Measurements from ENCODE around the gene SFTPD.
"Not testable (repeated sequence)": the region's sequence is repeated elsewhere in the genome, so short reads cannot be mapped to it uniquely, and the experiment has no call there.

SFTPD gene

DNA sequence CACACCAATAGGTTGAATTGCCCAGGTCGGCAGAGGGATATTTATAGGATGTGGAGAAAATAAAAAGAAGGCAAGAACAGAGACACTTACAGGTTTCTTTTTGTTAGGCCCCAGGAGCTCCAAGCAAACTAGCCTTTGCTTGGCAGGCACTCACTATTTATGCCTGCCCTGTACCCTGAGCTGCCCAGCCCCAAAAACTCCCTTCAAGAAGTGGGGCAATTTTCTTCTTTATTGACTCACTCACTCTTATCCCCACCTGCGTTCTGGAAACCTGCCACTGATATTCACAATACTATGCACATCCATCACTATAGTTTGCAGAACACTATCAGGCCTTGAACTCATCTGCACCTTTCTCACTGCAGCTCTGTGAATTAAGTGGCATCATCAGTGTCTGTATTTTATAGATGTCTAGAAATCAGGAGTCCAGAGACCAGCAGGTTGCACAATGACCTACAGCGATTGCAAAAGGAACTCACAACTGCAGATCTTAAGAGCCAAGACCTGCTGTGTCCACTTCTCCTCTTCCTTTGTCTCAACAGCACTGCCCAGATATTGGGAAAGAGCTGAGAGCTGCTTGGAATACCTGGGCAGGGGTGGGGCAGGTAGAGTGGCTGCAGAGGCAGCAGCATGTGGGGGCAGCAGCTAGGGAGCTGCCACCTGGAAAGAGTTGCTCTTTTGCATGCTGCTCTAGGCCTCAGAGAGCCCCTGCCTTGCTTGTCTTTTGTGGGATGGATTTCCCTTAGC, at the start of gene SFTPD:
SFTPD (minus strand) TSS at position 130 of the 747 bp plus-strand sequence. CDS start 2,446 bp downstream, outside the sequence.
- DNase-seq, result no peak

DNA sequence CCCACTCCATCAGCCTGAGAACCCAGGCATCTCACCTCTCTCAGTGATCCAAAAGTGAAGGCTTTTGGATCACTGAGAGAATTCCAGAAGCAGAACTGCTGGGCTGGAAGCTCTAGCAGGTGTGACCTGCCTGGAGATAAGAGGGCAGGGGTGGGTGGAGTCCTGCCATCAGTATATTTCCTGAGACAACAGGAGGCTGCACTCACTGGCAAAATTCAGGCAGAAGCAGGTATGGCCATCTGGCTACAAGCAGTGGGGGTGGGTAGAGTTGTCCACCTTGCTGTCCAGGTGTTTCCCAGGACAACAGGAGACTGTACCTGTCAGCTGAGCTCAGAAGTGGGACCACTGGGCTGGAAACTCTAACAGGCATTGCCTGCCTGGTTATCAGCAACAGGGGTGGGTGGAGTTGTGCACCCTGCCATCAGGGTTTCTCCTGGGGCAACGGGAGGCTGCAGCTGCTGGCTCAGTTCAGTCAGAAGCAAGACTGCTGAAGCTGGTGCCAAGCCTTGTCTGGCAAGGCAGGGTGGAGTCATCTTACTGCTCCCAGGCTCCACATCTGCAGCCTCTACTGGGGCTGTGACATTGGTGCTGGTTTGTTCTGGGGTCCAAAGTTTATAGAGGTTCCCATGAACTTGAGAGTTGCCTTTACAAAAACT, 47.2 kb upstream of the SFTPD start:
- DNase-seq, result no peak

DNA sequence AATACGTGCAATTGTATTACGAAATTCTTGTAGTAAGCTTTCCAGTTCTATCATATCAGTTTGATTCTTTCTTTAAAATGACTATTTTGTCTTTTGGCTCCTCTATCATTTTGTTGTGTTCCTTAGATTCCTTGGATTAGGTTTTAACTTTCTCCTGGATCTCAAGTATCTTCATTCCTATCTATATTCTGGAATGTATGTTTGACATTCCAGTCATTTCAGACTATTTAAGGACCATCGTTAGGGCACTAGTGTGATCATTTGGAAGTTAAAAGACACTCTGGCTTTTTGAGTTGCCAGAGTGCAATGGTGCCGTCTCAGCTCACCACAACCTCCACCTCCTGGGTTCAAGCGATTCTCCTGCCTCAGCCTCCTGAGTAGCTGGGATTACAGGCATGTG, 45.7 kb upstream of the SFTPD start:
- no peak for DNase-seq

DNA sequence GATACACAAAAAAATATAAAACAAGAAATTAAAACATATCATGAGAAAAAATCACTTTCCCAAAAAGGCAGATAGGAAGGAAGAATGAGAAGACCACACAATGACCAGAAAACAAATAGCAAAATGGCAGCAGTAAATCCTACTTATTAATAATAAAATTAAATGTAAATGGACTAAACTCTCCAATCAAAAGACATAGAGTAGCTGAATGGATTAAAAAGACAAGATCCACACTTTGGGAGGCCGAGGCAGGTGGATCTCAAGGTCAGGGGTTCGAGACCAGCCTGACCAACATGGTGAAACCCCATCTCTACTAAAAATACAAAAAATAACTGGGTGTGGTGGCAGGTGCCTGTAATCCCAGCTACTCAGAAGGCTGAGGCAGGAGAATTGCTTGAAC, 39.3 kb upstream of the SFTPD start:
- DNase-seq, result not testable (repeated sequence)

DNA sequence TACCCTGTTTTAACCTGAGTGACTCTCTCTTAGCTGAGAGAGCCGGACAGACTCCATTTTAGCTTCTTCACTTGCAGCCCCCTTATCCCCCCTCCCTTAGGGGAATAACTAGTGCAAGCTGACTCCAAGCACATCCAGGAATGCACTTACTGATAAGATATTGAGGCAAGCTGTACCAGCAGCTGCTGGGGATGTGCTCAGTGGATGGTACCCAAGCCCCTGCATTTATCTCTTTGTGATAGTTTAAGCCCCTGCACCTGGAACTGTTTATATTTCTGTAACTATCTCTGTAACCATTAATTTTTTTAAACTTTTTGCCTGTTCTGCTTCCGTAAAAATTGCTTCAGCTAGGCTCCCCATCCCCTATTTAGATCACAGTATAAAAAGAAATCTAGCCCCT, 37.8 kb upstream of the SFTPD start:
- not testable (repeated sequence) for DNase-seq

DNA sequence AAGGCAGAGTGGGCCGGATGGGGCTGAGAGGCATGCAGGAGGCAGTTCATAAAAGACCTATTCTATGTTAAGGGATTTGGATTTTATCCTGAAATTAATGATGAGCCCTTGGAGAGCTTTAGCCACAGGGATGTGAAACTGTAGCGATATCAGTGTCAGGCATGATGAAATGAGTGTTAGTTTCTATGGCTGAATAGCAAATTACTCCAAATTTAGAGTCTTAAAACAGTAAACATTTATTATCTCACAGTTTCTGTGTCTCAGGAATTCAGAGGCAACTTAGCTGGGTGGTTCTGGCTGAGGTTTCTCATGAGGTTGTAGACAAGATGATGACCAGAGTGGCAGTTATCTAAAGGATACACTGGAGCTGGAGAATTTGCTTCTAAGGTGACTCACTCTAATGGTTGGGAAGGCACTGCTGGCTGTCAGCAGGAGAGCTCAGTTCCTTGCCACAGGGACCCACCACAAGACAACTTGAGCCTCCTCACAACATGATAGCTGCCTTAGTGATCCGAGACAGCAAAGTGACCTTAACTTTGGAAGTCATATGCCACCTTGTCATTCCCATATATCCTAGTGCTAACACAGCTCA, 36.7 kb upstream of the SFTPD start:
- DNase-seq, result no peak

DNA sequence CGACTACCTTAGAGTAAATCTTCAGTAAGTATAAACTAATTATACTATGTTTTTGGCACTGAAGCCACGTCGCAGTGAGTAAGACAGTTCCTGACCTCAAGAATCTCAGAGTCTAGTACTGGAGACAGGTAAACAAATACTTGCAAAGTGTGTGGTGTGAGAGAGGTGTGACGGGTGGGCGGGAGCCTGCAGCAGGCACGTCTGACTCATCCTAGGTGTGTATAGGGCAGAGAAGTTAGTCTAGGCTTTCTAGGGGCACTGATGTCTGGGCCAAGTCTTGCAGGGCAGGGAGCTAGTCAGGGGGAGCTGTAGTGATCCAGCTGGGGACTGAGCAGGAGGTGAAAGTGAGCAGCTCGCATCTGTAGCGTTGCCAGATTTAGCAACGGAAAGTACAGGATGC, 35.9 kb upstream of the SFTPD start:
- no peak for DNase-seq

DNA sequence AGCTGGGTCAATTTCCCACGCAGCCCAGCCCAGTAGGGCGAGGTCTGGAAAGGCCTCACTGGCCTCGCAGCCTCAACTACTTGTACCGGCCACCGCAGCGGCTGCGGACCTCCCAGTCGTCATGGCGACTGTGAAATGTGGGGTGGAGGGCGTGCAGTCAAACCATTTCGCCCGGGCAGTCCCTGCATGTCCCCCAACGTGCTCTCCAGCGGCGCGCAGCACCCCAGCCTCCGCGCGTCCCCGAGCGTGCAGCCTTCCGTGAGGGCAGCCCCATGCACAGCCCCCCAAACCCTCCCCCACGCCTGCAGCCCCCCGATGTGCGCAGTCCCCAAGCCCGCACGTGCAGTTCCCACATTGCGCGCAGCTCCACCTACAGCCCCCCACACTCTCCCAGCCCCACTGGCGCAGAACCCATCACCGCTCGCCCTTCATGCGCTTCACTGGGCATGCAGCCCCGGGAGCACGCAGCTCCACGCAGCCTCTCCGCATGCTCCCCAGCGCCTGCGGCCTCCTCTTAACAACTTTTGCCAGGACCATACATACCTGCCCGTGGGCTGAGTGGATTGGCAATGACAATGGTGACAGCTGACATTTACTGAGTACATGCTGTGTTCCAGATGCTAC, 34.5 kb upstream of the SFTPD start:
- no peak for DNase-seq

DNA sequence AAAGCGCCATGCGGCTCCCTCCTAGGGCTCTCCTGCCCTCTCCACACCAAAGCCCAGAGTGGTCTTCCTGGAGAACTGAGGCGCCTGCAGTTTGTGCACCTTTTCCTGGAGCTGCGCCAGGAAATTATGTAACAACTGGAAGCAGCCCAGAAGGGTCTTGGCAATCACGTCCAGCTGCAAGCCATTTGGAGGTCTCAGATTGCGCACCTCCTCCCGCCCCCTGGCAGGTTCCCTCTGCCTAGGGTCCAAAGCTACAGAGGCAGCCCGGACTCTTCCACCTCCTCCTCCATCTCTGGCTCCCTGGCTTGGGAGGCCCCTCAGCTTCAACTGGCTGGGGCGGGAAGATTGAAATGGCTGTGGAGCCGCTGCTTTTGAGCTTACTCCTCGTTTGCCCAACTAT, 34.0 kb upstream of the SFTPD start:
- DNase-seq, result peak; percentile 72

DNA sequence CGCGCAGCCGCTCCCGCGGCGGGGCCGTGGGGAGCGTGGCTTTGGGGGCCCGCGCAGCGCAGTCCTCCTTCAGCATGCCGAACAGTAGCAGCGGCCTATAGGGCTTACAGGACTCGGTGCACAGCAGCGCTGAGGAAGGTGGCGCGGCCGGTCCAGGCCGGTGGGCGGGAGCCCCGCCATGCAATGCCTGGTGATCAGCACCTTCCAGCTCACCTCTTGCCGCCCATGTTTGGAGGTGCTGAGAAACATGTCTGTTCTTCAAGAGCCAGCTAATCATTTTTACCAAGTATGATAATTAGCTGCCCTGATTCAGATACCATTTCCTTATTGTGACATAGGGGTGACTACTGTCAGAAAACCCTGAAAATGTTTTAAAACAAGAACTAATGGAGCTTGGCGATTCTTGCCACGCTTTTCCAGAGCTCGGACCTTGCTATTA, 33.5 kb upstream of the SFTPD start:
- DNase-seq, result no peak

DNA sequence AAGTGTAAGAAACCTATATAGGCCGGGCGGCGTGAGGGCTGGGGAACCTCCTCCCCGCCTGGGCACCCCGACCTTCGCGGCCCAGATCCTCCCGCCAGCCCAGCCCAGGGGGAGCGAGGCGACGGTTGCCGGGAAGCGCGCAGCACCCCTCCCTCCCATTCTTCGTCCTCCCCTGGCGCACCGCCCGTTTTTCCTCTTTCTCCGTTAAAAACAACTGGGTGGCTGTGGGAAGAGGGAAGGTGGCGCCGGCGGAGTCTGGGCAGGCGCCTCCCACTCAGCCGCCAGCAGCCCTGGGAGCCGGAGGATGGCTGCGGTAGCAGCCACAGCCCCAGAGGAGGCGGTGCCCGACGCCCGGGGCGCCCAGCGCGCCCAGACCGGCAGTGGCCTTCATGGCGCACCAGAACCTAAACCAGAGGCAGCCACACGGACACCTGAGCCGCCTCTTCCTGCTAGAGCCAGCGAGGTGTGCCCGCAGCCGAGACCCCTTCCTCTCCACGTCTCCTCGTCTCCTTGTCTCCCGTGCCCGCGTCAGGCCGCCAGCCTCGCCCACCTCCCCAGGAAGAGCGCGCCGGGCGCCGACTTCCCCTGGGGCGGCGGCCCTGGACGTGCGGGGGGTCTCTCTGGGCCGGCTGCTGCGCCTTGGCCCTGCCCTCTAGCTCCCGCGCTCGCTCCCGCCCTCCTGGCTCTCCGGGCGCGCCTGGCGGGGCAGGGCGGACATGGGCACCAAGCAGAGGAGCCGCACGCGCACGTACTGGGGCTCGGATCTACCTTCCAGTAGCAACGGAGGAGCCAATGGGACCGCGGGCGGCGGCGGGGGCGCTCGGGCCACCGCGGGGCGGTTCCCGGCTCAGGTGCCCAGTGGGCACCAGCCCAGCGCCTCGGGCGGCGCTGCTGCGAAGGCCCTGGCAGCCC, 32.8 kb upstream of the SFTPD start:
- DNase-seq, result peak; percentile 74

DNA sequence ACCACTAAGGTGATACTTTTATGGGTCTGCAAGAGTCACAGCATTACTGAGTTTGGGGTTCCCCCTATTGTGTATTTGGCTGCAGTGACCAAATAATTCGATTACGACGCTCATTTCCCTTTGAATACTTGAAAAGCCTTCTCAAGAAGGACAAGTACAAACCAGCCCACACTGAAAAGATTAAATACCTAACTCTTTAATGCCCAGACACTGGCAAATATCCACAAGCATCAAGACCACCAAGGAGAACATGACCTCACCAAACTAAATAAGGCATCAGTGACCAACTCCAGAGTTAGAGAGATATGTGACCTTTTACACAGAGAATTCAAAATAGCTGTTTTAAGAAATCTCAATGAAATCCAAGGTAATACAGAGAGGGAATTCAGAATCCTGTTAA, 31.8 kb upstream of the SFTPD start:
- no peak for DNase-seq

DNA sequence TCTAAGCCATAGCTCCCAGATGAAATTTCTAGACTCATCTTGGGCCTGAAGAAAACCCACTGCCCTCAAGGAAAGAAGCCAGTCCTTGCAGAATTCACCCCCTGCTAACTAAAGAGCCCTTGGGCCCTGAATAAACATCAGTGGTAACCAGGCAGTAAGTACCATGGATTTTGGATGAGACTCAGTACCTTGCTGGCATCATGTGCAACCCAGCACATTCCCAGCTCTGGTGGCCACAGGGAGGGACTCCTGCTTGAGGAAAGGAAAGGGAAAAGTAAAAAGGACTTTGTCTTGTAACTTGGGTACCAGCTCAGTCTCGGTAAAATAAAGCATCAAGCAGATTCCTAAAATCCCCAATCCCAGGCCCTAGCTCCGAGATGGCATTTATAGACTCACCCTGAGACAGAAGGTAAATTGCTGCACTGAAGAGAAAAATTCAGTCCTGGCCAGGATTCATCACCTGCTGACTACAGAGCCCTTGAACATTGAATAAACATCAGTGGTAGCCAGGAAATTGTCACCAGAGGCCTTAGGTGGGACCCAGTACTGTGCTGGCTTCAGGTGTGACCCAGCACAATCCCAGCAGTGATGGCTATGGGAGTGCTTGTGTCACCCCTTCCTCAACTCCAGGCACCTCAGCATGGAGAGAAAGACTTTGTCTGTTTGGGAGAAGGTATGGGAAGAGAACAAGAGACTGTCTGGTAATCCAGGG, 31.2 kb upstream of the SFTPD start:
- DNase-seq, result no peak

DNA sequence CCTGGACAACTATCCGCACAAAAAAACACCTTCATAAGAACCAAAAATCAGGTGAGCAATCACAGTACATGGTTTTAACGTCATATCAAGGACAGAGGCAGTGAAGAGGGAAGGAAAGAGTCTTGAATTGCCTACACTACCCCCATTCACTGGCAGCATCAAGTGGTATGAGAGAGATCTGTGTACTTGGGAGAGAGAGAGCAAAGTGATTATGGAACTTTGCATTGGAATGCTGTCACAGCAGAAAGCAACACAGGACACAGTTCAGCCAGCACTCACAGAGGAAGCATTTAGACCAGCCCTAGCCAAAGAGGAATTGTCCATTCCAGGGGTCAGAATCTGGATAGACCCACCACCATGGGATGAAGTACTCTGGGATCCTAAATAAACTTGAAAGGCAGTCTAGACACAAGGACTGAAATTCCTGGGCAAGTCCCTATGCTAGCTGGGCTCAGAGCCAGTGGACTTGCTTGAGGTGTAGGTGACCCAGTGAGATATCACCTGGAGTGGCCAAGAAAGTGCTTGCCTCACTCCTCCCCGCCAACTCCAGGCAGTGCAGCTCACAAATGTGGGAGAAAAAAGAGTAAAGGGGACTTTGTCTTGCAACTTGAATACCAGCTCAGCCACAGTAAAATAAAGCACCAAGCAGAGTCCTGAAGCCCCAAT, 30.5 kb upstream of the SFTPD start:
- no peak for DNase-seq

DNA sequence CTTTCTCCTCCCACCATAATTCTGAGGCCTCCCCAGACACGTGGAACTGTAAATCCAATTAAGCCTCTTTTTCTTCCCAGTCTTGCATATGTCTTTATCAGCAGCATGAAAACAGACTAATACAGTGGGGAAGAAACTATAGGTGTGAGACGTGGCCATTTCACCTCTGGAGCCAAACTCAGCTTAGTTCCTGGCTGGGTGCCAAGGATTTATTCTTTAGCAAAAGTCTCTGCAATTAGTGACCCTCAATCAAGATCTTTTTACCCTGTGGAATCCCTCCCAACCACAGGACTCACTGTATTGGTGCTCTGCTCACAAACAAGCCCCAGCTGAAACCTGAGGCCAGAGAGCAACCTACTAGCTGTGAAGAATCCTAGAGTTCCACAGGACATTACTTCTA, 28.1 kb upstream of the SFTPD start:
- DNase-seq, result no peak

DNA sequence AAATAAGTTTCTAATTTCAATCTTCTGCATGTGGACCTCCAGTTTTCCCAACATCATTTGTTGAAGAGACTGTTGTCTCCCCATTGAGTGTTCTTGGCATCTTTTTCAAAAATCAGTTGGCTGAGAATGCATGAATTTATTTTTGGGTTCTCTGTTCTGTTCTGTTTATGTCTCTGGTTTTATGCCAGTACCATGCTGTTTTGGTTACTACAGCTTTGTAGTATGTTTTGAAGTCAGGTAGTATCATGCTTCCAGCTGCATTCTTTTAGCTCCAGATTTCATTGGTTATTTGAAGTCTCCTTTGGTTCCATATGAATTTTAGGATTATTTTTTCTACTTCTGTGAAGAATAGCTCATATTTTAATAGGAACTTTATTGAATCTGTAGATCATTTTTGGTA, 21.2 kb upstream of the SFTPD start:
- DNase-seq, result no peak

DNA sequence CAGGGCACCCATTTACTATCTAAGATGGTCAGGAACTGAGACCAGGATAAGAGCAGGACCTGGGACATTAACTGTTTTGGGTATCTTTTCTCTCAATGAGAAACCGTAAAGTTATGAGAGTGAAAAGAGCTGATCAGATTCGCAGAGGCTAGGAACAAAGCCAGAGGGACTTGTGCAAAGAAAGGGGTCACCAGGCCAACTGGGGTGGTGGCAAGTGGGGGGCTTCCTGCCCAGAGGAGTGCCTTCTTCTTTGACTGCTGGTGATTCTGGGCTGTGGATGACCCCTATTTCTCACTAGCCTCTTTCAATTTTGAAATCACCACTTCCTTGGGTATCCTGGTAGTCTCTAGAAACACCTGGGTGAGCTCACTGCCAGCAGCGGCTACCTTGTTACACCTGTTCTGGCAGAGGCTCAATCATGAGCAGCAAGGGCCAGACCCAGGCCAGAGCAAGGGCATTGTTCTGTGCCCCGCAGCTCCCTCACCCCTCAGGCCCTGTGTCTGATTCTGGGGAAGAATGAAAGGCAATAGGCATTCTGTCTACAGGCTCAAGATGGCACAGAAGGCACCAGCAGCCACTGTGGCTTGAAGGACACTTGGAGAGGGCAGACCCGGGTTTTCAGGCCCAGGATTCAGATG, 999 bp downstream of the SFTPD start:
- DNase-seq, result no peak

DNA sequence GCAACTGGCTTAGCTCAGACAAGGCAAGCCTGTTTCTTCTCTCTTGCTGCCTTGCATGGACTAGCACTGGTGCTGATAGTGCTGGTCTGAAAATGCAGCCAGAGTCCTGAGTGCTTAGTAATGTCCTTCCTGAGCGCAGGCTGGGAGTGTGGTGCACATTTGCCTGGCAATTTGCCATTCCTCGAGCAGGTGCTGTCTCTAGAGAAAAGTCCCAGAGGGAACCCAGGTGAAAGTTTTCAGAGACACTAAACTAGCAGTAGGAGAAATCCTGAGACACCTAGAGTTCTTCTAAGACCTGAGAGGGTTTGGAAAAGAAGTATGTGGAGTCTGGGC, 1.9 kb downstream of the SFTPD start:
- no peak for DNase-seq

DNA sequence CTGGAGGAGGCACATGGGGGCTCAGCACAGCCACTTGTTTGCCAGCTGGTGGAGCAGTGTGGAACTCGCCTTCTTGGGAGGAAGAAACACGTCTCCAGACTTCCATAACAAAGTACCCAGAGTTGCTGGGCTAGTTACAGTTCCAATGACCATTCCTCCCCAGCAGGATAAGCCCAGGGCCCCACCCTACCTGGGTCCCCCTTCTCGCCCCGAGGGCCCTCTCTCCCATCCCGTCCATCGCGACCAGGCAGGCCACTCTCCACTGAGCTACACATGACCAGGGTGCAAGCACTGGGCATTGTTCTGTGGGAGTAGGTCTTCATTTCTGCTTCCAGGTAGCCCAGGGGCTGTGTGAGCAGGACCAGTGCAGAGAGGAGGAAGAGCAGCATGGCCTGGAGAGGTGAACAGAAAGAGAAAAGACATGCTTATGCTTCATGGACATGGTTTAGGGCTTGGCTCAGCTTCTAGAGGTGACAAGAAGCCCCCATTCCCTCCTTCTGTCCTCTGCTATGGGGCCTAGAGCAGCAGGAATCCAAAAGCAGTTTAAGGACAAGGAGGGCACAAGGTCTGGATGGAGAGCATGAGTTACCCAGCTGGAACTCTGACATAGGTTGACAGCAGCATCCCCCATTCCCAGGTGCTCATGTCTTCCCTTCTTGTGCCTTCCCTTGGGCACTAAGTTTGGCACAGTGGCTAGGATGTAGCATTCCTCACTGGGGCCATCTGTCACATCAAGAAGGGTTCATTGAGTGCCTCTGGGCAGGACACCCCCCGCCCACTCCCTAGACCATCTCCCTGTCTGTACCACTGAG, 2.4 kb downstream of the SFTPD start:
- DNase-seq, result peak; percentile 28
